CD4-positive, alpha-beta memory T cell (primary cell): ENCODE data around the gene NOTCH1. TPM values are rescaled to one million over a fixed set of nuclear protein-coding genes. Genes with fewer than 3 reads are reported as not detected.

ENCODE experiments used
- CTCF ChIA-PET: fragments of 350-600 bp; sonication (Branson Sonifier 250); formaldehyde crosslinking; loops from one replicate; lab custom pipeline; 2021; ENCODE audit warnings: inconsistent platforms; ENCODE audit not compliant: partially characterized antibody; lab: Charles Lee
- POLR2A ChIA-PET: fragments of 350-600 bp; sonication (Branson Sonifier 250); formaldehyde crosslinking; loops from one replicate; lab custom pipeline; 2021; ENCODE audit not compliant: partially characterized antibody; lab: Charles Lee
- DNase-seq, 5 donors: peaks; one replicate each; pipeline versions ENCODE4 v3.0.0 to v3.0.0-alpha.2; 2020 to 2022; ENCODE audit warnings: mixed read lengths in 1 of 5
- H3K27ac ChIP-seq: one replicate; pipeline ENCODE4 v1.7.0; 2013; ENCODE audit warnings: low read depth, low read length
- H3K27me3 ChIP-seq: 2 replicates; pipeline ENCODE4 v1.7.0; 2013; ENCODE audit warnings: mild to moderate bottlenecking, low read length, moderate library complexity; ENCODE audit not compliant: insufficient read depth
- H3K36me3 ChIP-seq: 2 replicates; pipeline ENCODE4 v1.7.0; 2013; ENCODE audit warnings: mild to moderate bottlenecking, low read length, moderate library complexity; ENCODE audit not compliant: insufficient read depth
- H3K4me1 ChIP-seq: 2 replicates; pipeline ENCODE4 v1.7.0; 2013; ENCODE audit warnings: mild to moderate bottlenecking, low read length, moderate library complexity; ENCODE audit not compliant: insufficient read depth
- H3K4me3 ChIP-seq, 2 donors: one replicate each; pipeline ENCODE4 v1.7.0; 2013; ENCODE audit warnings: low read length in 2 of 2, mild to moderate bottlenecking in 1 of 2
- H3K9me3 ChIP-seq, 2 donors: one replicate each; pipeline ENCODE4 v1.7.0; 2013; ENCODE audit warnings: low read length in 2 of 2, control low read depth in 1 of 2; ENCODE audit not compliant: control insufficient read depth in 1 of 2
- H3K27ac Mint-ChIP-seq, 7 donors: one replicate each; pipeline ENCODE4 v1.8.0; 2020 to 2021; ENCODE audit warnings: mixed read lengths in 7 of 7, mild to moderate bottlenecking in 6 of 7, inconsistent platforms in 3 of 7, moderate library complexity in 3 of 7
- H3K27me3 Mint-ChIP-seq, 2 donors: one replicate each; pipeline ENCODE4 v1.8.0; 2020 to 2021; ENCODE audit warnings: mixed read lengths in 2 of 2
- H3K36me3 Mint-ChIP-seq, 2 donors: one replicate each; pipeline ENCODE4 v1.8.0; 2020 to 2021; ENCODE audit warnings: mixed read lengths in 2 of 2, inconsistent platforms in 1 of 2, mild to moderate bottlenecking in 1 of 2
- H3K4me1 Mint-ChIP-seq, 4 donors: one replicate each; pipeline ENCODE4 v1.8.0; 2020 to 2021; ENCODE audit warnings: mixed read lengths in 4 of 4, mild to moderate bottlenecking in 1 of 4
- H3K4me3 Mint-ChIP-seq, 8 donors: one replicate each; pipeline ENCODE4 v1.8.0; 2020 to 2021; ENCODE audit warnings: mixed read lengths in 8 of 8, mild to moderate bottlenecking in 7 of 8, moderate library complexity in 6 of 8, inconsistent platforms in 3 of 8
- H3K9me3 Mint-ChIP-seq, 8 donors: one replicate each; pipeline ENCODE4 v1.8.0; 2020 to 2021; ENCODE audit warnings: mixed read lengths in 8 of 8, mild to moderate bottlenecking in 5 of 8, inconsistent platforms in 3 of 8, moderate library complexity in 1 of 8
- intact Hi-C: fragments of 100-400 bp; cut with micrococcal nuclease; formaldehyde crosslinking; loops from one replicate; pipeline ENCODE4 v1.15.1; 2023
- polyA plus RNA-seq, 2 donors: library from polyadenylated mRNA; unstranded; fragments of 300-500 nt; fragmentation: Illumina TruSeq; gene quantifications; one replicate each; pipeline ENCODE4 v1.2.3, GENCODE V29; 2021
- total RNA-seq, 2 experiments: library from RNA; stranded (reverse); gene quantifications; one replicate each; pipeline ENCODE4 v1.2.3, GENCODE V29; 2021

NOTCH1 gene
- total and polyA plus RNA-seq, 4 experiments from 2014 or later = 6.0 to 45.4 (median 43.0) TPM; not detected in 1

GRCh38 chr9:136531186-136531903 lies 14.5 kb downstream of the NOTCH1 start:
- POLR2A ChIA-PET = no interaction called here
- H3K4me1 Mint-ChIP-seq = peaks cover 15 to 44% (median 27%) of the 10 kb centered on the region in 4 donors
- H3K4me1 ChIP-seq = peaks cover 74% of the 10 kb centered on the region

GRCh38 chr9:136530461-136531089 lies 15.3 kb downstream of the NOTCH1 start:
- H3K4me1 Mint-ChIP-seq = peaks cover 15 to 44% (median 27%) of the 10 kb centered on the region in 4 donors
- H3K27me3 Mint-ChIP-seq = no peaks in the 10 kb centered on the region
- POLR2A ChIA-PET = interaction anchor here (3.9 kb wide), 1 partner anchor 9 kb away, joined by 20 read pairs; no protein-coding TSS in a partner anchor
- Histone ChIP-seq H3K36me3 (no peaks in the 10 kb centered on the region), H3K9me3 (no peaks in the 10 kb centered on the region), H3K4me3 (no peak overlapping the region), H3K27ac (no peak overlapping the region), H3K4me1 (peaks cover 68% of the 10 kb centered on the region), H3K27me3 (no peaks in the 10 kb centered on the region)
- no peak for DNase-seq
- intact Hi-C loops = no loop called here
- CTCF ChIA-PET = interaction anchor here (1.5 kb wide), 1 partner anchor 8 kb away, joined by 5 read pairs; no protein-coding TSS in a partner anchor
- H3K27ac Mint-ChIP-seq = peak overlapping the region in 3 of 7 donors; percentile 29 to 86 (median 32)
- H3K4me3 Mint-ChIP-seq = peak overlapping the region in 1 of 8 donors; percentile 47
- no peaks in the 10 kb centered on the region for H3K9me3 Mint-ChIP-seq
- no peaks in the 10 kb centered on the region for H3K36me3 Mint-ChIP-seq

More at GRCh38 chr9:136531186-136531903, 14.5 kb downstream of the NOTCH1 start:
- Mint-ChIP-seq H3K27ac (peak overlapping the region in 5 of 7 donors; percentile 29 to 86 (median 59)), H3K9me3 (no peaks in the 10 kb centered on the region), H3K36me3 (no peaks in the 10 kb centered on the region), H3K27me3 (no peaks in the 10 kb centered on the region), H3K4me3 (peak overlapping the region in 4 of 8 donors; percentile 4 to 48 (median 36))
- intact Hi-C loops = no loop called here
- no peaks in the 10 kb centered on the region for H3K27me3 ChIP-seq
- no peak for DNase-seq
- H3K9me3 ChIP-seq = no peaks in the 10 kb centered on the region
- H3K4me3 ChIP-seq = no peak overlapping the region
- CTCF ChIA-PET = no interaction called here
- H3K27ac ChIP-seq = no peak overlapping the region
- no peaks in the 10 kb centered on the region for H3K36me3 ChIP-seq

- H3K4me3 Mint-ChIP-seq = no peak overlapping the region
- intact Hi-C loops = no loop called here
- H3K36me3 Mint-ChIP-seq = no peaks in the 10 kb centered on the region
- H3K36me3 ChIP-seq = no peaks in the 10 kb centered on the region
- no peak for DNase-seq
- H3K4me3 ChIP-seq = no peak overlapping the region
- peak overlapping the region in 2 of 7 donors; percentile 29 to 52 for H3K27ac Mint-ChIP-seq
- H3K4me1 ChIP-seq = peaks cover 63% of the 10 kb centered on the region
- ChIA-PET CTCF (interaction anchor here (1.5 kb wide), 1 partner anchor 9 kb away, joined by 5 read pairs; no protein-coding TSS in a partner anchor), POLR2A (interaction anchor here (1.0 to 3.9 kb wide), 2 partner anchors 10 to 46 kb away, joined by 3 to 20 read pairs; no protein-coding TSS in a partner anchor)
- no peaks in the 10 kb centered on the region for H3K27me3 ChIP-seq
- no peaks in the 10 kb centered on the region for H3K9me3 Mint-ChIP-seq
- H3K4me1 Mint-ChIP-seq = peaks cover 15 to 44% (median 27%) of the 10 kb centered on the region in 4 donors
- no peaks in the 10 kb centered on the region for H3K9me3 ChIP-seq
- no peak overlapping the region for H3K27ac ChIP-seq
- H3K27me3 Mint-ChIP-seq = no peaks in the 10 kb centered on the region
Measured at GRCh38 chr9:136529516-136530460, 16.1 kb downstream of the NOTCH1 start.

GRCh38 chr9:136528716-136529341 lies 17.0 kb downstream of the NOTCH1 start:
- Mint-ChIP-seq H3K9me3 (no peaks in the 10 kb centered on the region), H3K4me3 (no peak overlapping the region), H3K4me1 (peaks cover 9 to 36% (median 19%) of the 10 kb centered on the region in 4 donors), H3K36me3 (no peaks in the 10 kb centered on the region), H3K27me3 (no peaks in the 10 kb centered on the region), H3K27ac (peak overlapping the region in 1 of 7 donors; percentile 78)
- Histone ChIP-seq H3K36me3 (no peaks in the 10 kb centered on the region), H3K9me3 (no peaks in the 10 kb centered on the region), H3K27me3 (no peaks in the 10 kb centered on the region), H3K4me3 (no peak overlapping the region), H3K4me1 (peaks cover 55% of the 10 kb centered on the region), H3K27ac (peak overlapping the region; percentile 21)
- ChIA-PET CTCF (interaction anchor here (1.5 kb wide), 1 partner anchor 10 kb away, joined by 5 read pairs; no protein-coding TSS in a partner anchor), POLR2A (interaction anchor here (3.9 kb wide), 1 partner anchor 11 kb away, joined by 20 read pairs; no protein-coding TSS in a partner anchor)
- no peak for DNase-seq
- intact Hi-C loops = no loop called here

GRCh38 chr9:136527721-136528710 lies 17.8 kb downstream of the NOTCH1 start:
- peak overlapping the region in 3 of 7 donors; percentile 36 to 78 (median 42) for H3K27ac Mint-ChIP-seq
- H3K4me1 Mint-ChIP-seq = peaks cover 6 to 28% (median 13%) of the 10 kb centered on the region in 4 donors
- Histone ChIP-seq H3K27me3 (no peaks in the 10 kb centered on the region), H3K9me3 (no peaks in the 10 kb centered on the region), H3K36me3 (no peaks in the 10 kb centered on the region), H3K4me1 (peaks cover 47% of the 10 kb centered on the region), H3K27ac (no peak overlapping the region), H3K4me3 (no peak overlapping the region)
- H3K4me3 Mint-ChIP-seq = no peak overlapping the region
- ChIA-PET CTCF (no interaction called here), POLR2A (interaction anchor here (3.9 kb wide), 1 partner anchor 11 kb away, joined by 20 read pairs; no protein-coding TSS in a partner anchor)
- intact Hi-C loops = no loop called here
- H3K27me3 Mint-ChIP-seq = no peaks in the 10 kb centered on the region
- no peaks in the 10 kb centered on the region for H3K36me3 Mint-ChIP-seq
- no peak for DNase-seq
- H3K9me3 Mint-ChIP-seq = no peaks in the 10 kb centered on the region

GRCh38 chr9:136527131-136527530 lies 18.7 kb downstream of the NOTCH1 start:
- no peak overlapping the region for H3K27ac Mint-ChIP-seq
- Histone ChIP-seq H3K27ac (no peak overlapping the region), H3K4me3 (no peak overlapping the region), H3K27me3 (no peaks in the 10 kb centered on the region), H3K36me3 (no peaks in the 10 kb centered on the region), H3K9me3 (no peaks in the 10 kb centered on the region), H3K4me1 (peaks cover 38% of the 10 kb centered on the region)
- H3K27me3 Mint-ChIP-seq = no peaks in the 10 kb centered on the region
- H3K4me3 Mint-ChIP-seq = no peak overlapping the region
- POLR2A ChIA-PET = interaction anchor here (3.9 kb wide), 1 partner anchor 12 kb away, joined by 20 read pairs; no protein-coding TSS in a partner anchor
- intact Hi-C loops = no loop called here
- peaks cover 2 to 19% (median 7%) of the 10 kb centered on the region in 4 donors for H3K4me1 Mint-ChIP-seq
- no peaks in the 10 kb centered on the region for H3K36me3 Mint-ChIP-seq
- CTCF ChIA-PET = no interaction called here
- no peaks in the 10 kb centered on the region for H3K9me3 Mint-ChIP-seq
- DNase-seq = no peak
